GM18505 (cell line): ENCODE measurements around the gene STRN.

ENCODE experiments used
- ATAC-seq: cut with Tn5 transposase; IDR thresholded peaks from one replicate; pipeline ENCODE4 v1.9.1; 2021; ENCODE audit not compliant: unreplicated experiment
- POLR2A ChIP-seq: IDR thresholded peaks from 4 replicates; pipeline ENCODE4 v1.6.1; 2011; ENCODE audit warnings: borderline replicate concordance; ENCODE audit not compliant: insufficient read depth, insufficient read length; ENCODE audit errors: extremely low read depth

Gene STRN

DNA sequence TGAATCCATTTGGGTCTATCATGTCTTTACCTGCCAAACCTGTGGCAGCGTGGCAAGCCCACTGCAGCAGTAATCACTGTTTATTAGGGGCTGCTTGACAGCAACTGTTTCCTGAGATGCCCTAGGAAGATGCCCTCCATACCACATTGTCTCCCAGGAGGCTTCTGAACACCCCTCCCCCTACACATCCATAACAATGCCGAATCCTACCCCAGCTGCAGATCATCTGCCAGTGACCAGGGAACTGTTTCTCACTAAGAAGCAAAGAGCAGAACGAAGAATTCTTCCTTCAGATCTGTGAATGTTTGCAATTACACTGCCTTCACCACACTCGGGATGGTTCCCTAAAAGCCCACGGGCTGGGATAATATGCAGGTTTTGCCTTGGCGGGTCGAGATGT, 142.1 kb downstream of the STRN start:
- no peak for ATAC-seq
- TF ChIP-seq POLR2A, result no peak

DNA sequence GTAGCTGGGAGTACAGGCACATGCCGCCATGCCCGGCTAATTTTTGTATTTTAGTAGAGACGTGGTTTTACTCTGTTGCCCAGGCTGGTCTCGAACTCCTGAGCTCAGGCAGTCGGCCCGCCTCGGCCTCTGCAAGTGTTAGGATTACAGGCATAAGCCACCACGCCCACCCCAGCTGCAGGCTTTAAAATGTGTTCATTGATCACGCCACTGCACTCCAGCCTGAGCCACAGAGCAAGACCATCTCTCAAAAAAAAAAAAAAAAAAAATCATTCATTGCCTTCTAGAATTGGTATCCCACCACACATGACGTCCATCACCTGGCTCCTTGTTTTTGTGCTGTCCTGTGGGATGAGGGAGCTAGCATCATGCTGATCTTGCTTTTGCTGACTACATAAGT, 142.5 kb downstream of the STRN start:
- TF ChIP-seq POLR2A, result no peak
- ATAC-seq, result no peak

DNA sequence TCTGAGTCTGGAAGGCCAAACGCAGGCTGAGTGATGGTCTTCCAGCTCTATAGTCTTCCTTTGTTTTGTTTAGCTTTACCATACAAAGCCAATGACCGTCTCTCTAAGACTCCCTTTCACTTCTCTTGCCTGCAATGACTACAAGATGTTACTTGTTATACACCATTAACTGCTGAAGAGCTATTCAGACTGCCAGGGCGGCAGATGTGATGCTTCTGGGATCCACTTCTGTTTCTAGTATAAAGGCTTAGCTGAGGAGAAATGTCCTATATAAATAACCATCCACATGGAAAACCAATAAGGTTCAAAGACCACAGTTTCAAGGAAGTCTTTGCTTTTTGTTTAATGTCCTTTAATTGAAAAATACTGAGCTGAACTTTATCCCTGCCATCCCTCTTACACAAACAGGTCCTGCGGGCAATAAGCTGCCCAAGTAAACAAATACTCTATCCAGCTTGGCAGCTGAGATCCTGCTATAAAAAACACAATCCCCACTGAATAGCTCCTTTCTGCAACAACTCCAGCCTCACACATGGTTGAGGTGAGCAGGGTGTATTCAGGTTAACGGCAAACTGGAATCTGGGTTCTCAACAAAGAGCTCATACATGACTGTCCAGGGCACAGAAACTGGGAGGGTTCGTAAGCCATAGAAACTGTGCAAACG, 145.3 kb downstream of the STRN start:
- no peak for TF ChIP-seq POLR2A

DNA sequence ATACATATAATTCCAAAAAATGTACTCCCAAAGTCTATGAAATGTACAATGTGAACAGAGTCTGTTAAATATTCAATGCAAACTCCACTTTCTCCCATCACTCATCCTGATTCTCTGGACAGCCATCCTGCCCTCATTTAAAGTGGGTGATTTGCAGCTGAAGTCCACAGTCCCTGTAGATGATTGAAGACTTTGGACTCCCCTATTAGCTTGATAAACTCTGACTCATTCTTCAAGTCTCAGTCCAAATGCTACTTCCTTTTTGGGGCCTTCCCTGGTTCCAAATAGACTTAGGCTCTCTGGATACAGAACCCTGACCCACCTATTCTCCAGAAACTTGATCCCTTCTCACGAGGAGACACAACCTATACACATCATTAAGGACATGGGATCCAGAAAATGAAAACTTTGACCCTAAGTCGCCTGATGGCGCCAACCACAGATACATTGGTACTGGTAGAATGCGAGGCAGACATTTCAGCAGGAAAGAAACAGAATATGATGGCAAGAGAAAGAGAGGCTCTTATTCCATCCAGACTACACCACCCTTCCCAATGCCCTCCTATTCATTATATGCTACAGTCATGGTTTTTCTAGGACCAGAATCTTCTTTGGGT, 147.1 kb downstream of the STRN start:
- no peak for ATAC-seq
- no peak for TF ChIP-seq POLR2A

More for the DNA sequence above, 145.3 kb downstream of the STRN start:
- no peak for ATAC-seq

DNA sequence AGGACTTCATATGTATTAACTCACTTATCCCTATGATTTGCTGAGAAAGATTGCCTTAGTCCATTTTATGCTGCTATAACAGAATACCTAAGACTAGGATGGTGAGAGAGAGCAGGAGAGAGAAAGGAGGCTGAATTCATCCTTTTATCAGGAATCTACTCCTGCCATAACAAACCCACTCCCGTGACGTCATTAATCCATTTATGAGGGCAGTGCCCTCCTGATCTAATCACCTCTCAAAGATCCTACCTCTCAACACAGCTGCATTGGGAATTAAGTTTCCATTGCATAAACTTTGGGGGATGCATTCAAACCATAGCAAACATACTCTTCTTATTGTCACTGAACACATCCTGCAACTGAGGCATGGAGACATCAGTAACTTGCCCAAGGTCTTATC, 147.8 kb downstream of the STRN start:
- no peak for ATAC-seq
- no peak for TF ChIP-seq POLR2A

DNA sequence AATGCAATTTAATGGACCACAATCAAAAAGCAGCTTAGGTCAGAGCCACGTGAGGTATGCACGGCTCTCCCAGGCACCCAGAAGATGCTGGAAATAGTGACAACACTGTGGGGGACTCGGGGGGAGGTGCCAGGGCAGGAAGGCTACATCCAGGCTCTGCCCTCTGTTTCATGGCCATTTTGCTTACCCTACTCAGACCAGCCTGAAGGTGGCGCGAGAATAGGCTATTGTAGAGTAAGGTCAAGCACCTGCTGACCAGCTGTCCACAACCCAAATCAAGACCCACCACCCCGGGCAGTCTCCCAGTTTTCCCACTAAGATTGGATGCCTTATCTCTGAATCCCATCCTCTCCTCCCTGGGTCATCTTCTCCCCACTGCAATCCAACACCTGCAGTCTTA, 154.1 kb downstream of the STRN start:
- TF ChIP-seq POLR2A, result no peak
- ATAC-seq, result no peak

DNA sequence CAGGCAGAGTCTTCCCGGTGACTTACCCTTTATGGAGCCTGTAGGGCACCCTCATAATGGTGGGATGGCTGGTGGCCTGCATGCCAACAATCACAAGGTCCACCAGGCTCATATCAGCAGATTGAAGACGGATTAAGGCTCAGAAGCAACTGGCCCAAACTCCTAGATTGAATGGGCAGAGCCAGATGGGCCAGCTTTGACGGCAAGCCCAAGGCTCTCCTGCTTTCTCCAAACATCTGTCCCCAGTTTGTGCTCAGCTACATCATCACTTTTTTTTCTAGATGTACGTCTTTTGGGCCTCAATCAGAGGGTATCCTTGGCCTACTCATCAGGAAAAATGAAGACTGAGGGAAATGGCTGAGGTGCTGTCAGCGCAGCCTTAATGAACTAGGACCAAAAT, 155.3 kb downstream of the STRN start:
- no peak for ATAC-seq

DNA sequence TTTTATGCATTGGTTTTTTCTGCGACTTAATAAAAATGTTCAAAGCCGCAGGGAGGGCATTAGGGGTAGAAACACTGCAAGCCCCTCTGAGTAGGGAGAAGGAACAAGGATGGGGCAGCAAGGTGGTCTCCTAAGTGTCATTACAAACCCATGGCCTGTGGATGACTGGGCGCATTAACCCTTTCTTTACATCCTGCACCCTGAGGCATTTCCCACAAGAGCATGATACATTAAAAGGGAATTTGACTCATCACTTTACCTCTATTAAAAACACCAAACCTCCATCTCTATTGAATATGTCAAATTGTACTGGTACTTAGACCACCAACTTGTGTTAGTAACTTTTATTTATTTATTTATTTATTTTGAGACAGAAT, 157.3 kb downstream of the STRN start:
- TF ChIP-seq POLR2A, result no peak
- no peak for ATAC-seq

More for the DNA sequence above, 155.3 kb downstream of the STRN start:
- no peak for TF ChIP-seq POLR2A

DNA sequence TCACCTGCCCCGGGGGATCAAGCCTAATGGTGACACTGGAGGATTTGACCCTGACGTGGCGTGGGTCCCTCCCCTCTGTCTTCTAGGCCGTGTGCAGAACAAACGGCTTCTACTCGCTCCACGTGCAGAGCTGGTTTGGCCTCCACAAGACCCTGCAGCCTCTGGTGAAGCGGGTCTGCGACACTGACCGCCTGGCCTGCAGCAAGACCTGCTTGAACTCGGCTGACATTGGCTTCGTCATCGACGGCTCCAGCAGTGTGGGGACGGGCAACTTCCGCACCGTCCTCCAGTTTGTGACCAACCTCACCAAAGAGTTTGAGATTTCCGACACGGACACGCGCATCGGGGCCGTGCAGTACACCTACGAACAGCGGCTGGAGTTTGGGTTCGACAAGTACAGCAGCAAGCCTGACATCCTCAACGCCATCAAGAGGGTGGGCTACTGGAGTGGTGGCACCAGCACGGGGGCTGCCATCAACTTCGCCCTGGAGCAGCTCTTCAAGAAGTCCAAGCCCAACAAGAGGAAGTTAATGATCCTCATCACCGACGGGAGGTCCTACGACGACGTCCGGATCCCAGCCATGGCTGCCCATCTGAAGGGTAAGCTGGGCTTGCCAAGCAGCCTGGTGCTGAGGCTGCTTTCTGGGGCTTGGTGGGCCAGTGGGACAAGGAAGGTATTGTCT, 157.8 kb downstream of the STRN start:
- no peak for TF ChIP-seq POLR2A

DNA sequence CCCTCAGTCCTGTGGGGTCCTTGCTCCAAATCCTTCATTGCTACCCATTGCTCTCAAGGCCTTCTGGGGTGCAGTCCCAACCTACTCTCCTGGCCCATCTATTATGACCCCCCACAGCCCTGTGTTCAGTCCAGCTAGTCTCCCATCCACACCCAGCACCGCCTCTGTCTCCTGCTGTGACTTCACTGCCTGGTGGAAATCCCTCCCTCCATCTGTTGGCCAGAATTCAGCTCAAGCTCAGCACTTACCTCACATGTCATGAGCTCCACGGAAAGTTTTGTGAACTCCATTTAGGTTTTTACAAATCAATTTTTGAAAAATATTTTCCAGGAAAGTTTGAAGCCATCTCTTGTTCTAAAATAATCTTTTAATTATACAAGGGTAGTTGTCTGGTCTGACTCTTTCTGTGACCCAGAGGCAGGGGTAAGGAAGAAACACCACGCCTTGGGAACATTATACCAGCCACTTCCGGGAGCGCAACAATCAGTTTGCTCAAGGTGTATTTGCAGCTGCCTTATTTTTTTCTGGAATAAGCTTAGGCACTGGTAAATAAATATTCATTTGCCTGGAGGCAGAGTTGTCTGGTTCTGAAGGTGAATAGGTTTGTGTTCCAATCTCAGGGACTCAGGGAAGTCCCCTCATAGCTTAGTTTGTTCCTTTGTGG, 159.0 kb downstream of the STRN start:
- no peak for TF ChIP-seq POLR2A

More for the DNA sequence above, 157.8 kb downstream of the STRN start:
- no peak for ATAC-seq

DNA sequence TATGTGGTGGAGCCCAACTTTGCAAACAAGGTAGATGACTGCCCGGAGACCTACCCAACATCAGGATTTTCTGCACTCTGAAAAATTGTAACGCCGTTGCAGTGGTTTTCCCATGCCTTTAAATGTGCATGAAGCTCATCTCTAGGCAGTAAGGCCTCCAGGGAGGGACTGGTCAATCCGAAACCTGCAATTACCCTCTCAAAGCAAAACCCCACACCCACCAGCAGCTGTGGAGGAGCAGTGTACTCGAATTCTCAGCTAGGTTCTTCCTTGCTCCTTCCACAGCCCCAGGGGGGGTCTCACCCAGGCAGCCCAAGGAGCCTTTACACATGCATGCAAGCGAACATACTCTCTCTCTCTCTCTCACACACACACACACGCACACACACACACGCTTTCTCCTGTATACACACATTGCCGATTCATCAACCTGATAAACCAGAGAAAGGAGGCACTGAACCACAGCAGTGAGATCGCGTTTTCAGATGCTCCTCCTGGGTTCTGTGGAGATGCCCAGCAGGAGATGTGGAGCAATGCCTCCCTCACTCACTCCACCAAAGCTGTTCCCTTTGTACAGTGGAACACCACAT, 160.6 kb downstream of the STRN start:
- TF ChIP-seq POLR2A, result no peak
- ATAC-seq, result no peak

More for the DNA sequence above, 159.0 kb downstream of the STRN start:
- no peak for ATAC-seq

DNA sequence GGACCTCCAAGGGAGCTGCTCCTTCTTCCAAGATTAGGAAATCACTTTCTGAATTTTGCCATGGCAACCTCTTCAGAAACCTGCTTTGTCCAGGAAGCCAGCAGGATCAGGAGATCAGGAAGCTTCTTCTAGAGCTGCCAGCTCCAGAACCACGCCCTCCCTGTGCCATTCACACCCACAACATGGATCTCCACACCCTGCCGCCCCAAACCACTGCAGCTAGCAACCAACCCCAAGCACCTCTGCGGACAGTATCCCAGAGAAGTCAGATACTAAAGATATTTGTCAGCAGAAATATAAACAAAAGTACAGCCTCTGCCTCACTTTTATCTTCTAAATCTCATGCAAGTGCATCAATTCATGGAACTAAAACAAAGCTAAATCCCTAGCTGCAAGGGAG, 163.4 kb downstream of the STRN start:
- no peak for TF ChIP-seq POLR2A
- no peak for ATAC-seq

DNA sequence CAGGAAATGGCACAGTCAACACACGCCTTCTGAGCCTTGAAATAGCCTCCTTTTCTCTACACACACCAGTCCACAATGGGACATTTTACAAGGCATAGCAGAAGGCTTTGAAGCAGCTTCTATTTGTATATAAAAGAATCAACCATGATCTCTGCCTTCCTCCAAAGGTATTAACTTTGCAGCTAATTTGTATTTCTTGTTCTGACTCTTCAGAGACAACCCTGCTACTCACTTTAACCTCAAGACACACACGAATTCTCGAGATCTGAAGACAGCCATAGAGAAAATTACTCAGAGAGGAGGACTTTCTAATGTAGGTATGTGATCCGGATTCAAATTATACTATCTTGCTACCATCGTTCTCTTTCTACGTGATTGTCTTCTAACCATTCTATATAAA, 165.2 kb downstream of the STRN start:
- ATAC-seq, result no peak

More for the DNA sequence above, 165.2 kb downstream of the STRN start:
- TF ChIP-seq POLR2A, result no peak
